ENCODE measurements around the gene ADSS1.

GRCh38 chr14:104692939-104693315 lies 31.1 kb upstream of the ADSS1 start:
- TF ChIP-seq, protein P1, sequence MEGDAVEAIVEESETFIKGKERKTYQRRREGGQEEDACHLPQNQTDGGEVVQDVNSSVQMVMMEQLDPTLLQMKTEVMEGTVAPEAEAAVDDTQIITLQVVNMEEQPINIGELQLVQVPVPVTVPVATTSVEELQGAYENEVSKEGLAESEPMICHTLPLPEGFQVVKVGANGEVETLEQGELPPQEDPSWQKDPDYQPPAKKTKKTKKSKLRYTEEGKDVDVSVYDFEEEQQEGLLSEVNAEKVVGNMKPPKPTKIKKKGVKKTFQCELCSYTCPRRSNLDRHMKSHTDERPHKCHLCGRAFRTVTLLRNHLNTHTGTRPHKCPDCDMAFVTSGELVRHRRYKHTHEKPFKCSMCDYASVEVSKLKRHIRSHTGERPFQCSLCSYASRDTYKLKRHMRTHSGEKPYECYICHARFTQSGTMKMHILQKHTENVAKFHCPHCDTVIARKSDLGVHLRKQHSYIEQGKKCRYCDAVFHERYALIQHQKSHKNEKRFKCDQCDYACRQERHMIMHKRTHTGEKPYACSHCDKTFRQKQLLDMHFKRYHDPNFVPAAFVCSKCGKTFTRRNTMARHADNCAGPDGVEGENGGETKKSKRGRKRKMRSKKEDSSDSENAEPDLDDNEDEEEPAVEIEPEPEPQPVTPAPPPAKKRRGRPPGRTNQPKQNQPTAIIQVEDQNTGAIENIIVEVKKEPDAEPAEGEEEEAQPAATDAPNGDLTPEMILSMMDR (IDR thresholded peaks at IDR 0.05; ENCODE audit: low read depth, low read length, missing input control): no peak
- TF ChIP-seq TAF1 (conservative IDR thresholded peaks at IDR 0.05) (no peak), JUND (IDR thresholded peaks at IDR 0.05) (no peak), SP1 (IDR thresholded peaks at IDR 0.05) (no peak), RAD21 (IDR thresholded peaks at IDR 0.05) (no peak), EGR1 (IDR thresholded peaks at IDR 0.05; ENCODE audit: low read depth in 2 of 2) (no peak), FOXA1 (IDR thresholded peaks at IDR 0.05) (no peak), GABPA (IDR thresholded peaks at IDR 0.05 in 1 of 2, conservative IDR thresholded peaks at IDR 0.05 in 1 of 2) (no peak)
- TF ChIP-seq, protein P2, sequence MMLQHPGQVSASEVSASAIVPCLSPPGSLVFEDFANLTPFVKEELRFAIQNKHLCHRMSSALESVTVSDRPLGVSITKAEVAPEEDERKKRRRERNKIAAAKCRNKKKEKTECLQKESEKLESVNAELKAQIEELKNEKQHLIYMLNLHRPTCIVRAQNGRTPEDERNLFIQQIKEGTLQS (IDR thresholded peaks at IDR 0.05): no peak
- TF ChIP-seq, protein P3, sequence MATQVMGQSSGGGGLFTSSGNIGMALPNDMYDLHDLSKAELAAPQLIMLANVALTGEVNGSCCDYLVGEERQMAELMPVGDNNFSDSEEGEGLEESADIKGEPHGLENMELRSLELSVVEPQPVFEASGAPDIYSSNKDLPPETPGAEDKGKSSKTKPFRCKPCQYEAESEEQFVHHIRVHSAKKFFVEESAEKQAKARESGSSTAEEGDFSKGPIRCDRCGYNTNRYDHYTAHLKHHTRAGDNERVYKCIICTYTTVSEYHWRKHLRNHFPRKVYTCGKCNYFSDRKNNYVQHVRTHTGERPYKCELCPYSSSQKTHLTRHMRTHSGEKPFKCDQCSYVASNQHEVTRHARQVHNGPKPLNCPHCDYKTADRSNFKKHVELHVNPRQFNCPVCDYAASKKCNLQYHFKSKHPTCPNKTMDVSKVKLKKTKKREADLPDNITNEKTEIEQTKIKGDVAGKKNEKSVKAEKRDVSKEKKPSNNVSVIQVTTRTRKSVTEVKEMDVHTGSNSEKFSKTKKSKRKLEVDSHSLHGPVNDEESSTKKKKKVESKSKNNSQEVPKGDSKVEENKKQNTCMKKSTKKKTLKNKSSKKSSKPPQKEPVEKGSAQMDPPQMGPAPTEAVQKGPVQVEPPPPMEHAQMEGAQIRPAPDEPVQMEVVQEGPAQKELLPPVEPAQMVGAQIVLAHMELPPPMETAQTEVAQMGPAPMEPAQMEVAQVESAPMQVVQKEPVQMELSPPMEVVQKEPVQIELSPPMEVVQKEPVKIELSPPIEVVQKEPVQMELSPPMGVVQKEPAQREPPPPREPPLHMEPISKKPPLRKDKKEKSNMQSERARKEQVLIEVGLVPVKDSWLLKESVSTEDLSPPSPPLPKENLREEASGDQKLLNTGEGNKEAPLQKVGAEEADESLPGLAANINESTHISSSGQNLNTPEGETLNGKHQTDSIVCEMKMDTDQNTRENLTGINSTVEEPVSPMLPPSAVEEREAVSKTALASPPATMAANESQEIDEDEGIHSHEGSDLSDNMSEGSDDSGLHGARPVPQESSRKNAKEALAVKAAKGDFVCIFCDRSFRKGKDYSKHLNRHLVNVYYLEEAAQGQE (IDR thresholded peaks at IDR 0.05): no peak
- TF ChIP-seq, protein P4, sequence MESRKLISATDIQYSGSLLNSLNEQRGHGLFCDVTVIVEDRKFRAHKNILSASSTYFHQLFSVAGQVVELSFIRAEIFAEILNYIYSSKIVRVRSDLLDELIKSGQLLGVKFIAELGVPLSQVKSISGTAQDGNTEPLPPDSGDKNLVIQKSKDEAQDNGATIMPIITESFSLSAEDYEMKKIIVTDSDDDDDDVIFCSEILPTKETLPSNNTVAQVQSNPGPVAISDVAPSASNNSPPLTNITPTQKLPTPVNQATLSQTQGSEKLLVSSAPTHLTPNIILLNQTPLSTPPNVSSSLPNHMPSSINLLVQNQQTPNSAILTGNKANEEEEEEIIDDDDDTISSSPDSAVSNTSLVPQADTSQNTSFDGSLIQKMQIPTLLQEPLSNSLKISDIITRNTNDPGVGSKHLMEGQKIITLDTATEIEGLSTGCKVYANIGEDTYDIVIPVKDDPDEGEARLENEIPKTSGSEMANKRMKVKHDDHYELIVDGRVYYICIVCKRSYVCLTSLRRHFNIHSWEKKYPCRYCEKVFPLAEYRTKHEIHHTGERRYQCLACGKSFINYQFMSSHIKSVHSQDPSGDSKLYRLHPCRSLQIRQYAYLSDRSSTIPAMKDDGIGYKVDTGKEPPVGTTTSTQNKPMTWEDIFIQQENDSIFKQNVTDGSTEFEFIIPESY (IDR thresholded peaks at IDR 0.05): no peak
- TF ChIP-seq, protein P5, sequence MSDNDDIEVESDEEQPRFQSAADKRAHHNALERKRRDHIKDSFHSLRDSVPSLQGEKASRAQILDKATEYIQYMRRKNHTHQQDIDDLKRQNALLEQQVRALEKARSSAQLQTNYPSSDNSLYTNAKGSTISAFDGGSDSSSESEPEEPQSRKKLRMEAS (IDR thresholded peaks at IDR 0.05): no peak
